Fibroblast of villous mesenchyme (primary cell): ENCODE data around the gene IPCEF1. TPM values are rescaled to one million over a fixed set of nuclear protein-coding genes. Genes with fewer than 3 reads are reported as not detected.

Experiments
- DNase-seq: peaks from one replicate; pipeline ENCODE4 v3.0.0-alpha.2; 2010; ENCODE audit warnings: low read depth
- H3K4me3 ChIP-seq: 2 replicates; pipeline ENCODE4 v1.5.1; 2011; ENCODE audit warnings: low read depth, mild to moderate bottlenecking, low read length
- CTCF ChIP-seq: IDR thresholded peaks from 2 replicates; pipeline ENCODE4 v1.5.1; 2012; ENCODE audit warnings: low read depth, mild to moderate bottlenecking, low read length; ENCODE audit not compliant: insufficient read depth
- total RNA-seq: library from RNA; depleted of rRNA; stranded (reverse); fragments of >200 nt; gene quantifications from 2 replicates; pipeline ENCODE4 v1.2.3, GENCODE V29; 2012

IPCEF1 gene
- total RNA-seq, 1 donor, result 0.86 TPM

GRCh38 chr6:154386848-154387717 is 30.5 kb upstream of the IPCEF1 start:
- peak; percentile 92 for DNase-seq
- TF ChIP-seq CTCF, result no peak

GRCh38 chr6:154384191-154384590 is 27.6 kb upstream of the IPCEF1 start:
- TF ChIP-seq CTCF, result no peak
- no peak overlapping the region for H3K4me3 ChIP-seq
- DNase-seq, result no peak

More at GRCh38 chr6:154386848-154387717, 30.5 kb upstream of the IPCEF1 start:
- no peak overlapping the region for H3K4me3 ChIP-seq

- no peak for DNase-seq
- H3K4me3 ChIP-seq, result no peak overlapping the region
- no peak for TF ChIP-seq CTCF
Observed at GRCh38 chr6:154383273-154383672, 26.7 kb upstream of the IPCEF1 start.

GRCh38 chr6:154382740-154383139 is 26.1 kb upstream of the IPCEF1 start:
- DNase-seq, result no peak
- TF ChIP-seq CTCF, result no peak
- no peak overlapping the region for H3K4me3 ChIP-seq

- no peak for TF ChIP-seq CTCF
- H3K4me3 ChIP-seq, result no peak overlapping the region
- no peak for DNase-seq
Observed at GRCh38 chr6:154381548-154381947, 24.9 kb upstream of the IPCEF1 start.

GRCh38 chr6:154380741-154381140 is 24.1 kb upstream of the IPCEF1 start:
- DNase-seq, result no peak
- no peak overlapping the region for H3K4me3 ChIP-seq
- TF ChIP-seq CTCF, result no peak
